ENCODE data around the gene FRAS1. TPM values are rescaled to one million over a fixed set of nuclear protein-coding genes. Genes with fewer than 3 reads are reported as not detected.

Gene FRAS1
- total and polyA plus RNA-seq, 2 donors (not counting 1 experiment from before 2014, with no cell fraction given), result 0.30 to 0.66 TPM

DNA sequence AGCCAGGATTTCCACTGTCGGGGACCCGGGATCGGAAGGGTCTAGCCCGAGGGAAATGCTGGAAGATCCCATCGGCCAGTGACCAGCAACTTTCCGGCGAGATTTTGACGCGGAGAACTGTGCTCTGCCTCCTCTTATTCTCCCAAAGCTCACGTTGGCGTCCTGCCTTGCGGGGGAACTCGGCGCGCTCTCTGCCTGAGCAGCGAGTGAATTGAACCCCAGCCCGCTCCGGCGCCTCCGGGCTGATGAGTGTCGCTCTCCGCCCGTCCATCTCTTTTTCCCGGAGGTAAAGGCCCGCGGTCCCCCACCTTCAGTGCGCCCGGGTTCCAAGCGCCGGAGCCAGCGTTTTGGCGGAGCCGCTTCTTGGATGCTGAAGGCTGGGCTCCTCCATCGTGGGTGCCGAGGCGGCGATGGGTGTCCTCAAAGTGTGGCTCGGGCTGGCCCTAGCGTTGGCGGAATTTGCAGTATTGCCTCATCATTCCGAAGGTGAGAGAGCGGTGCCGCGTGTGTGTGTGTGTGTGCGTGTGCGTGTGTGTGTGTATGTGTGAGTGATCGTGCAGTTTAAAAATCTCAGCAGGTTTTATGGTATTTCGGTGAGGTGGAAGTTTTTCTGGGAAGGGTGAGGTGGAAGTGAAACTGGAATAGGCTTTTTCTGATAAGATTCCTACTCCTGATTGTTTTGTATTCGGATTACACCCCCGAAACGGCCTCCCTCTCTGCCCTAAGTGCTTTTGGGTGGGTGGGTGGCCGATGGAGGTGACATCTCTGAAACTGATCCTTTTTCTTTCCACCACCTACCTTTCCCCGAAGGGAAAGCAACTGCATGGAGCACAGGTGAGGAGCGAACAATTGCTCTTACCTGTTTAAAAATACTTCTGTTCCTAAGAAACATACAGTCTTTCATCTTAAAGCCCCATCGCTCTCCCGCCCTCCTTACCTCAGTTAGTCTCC is 752 bp downstream of the FRAS1 start:
- H3K36me3 ChIP-seq (ENCODE audit: control insufficient read depth, insufficient read depth, low read length), result no peaks in the 10 kb centered on the region
- H3K9me3 ChIP-seq (ENCODE audit: control insufficient read depth, insufficient read depth, low read depth, low read length), result no peaks in the 10 kb centered on the region
- H3K27ac ChIP-seq (ENCODE audit: insufficient read depth, low read length), result no peak overlapping the region
- peak overlapping the region; percentile 55 to 63 (median 62) for H3K4me3 ChIP-seq (replicated peaks in 1 of 4; ENCODE audit: control extremely low read depth in 1 of 4, insufficient read depth in 1 of 4, low read depth in 3 of 4, low read length in 4 of 4)
- H3K4me1 ChIP-seq (ENCODE audit: control insufficient read depth, extremely low read depth, insufficient read depth, low read length), result peaks cover 3% of the 10 kb centered on the region
- peak; percentile 19 to 54 for DNase-seq (ENCODE audit: low read depth in 2 of 2)
- peak; percentile 8 for TF ChIP-seq EZH2 (IDR thresholded peaks at IDR 0.05; ENCODE audit: low read length, missing control alignments)
- TF ChIP-seq, protein P1, sequence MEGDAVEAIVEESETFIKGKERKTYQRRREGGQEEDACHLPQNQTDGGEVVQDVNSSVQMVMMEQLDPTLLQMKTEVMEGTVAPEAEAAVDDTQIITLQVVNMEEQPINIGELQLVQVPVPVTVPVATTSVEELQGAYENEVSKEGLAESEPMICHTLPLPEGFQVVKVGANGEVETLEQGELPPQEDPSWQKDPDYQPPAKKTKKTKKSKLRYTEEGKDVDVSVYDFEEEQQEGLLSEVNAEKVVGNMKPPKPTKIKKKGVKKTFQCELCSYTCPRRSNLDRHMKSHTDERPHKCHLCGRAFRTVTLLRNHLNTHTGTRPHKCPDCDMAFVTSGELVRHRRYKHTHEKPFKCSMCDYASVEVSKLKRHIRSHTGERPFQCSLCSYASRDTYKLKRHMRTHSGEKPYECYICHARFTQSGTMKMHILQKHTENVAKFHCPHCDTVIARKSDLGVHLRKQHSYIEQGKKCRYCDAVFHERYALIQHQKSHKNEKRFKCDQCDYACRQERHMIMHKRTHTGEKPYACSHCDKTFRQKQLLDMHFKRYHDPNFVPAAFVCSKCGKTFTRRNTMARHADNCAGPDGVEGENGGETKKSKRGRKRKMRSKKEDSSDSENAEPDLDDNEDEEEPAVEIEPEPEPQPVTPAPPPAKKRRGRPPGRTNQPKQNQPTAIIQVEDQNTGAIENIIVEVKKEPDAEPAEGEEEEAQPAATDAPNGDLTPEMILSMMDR (conservative IDR thresholded peaks at IDR 0.05 in 1 of 2, IDR thresholded peaks at IDR 0.05 in 1 of 2; ENCODE audit: low read depth in 1 of 2, low read length in 2 of 2), result no peak
- H3K79me2 ChIP-seq (ENCODE audit: control insufficient read depth, insufficient read depth, low read length), result no peaks in the 10 kb centered on the region
- peak overlapping the region; percentile 99 for H3K4me2 ChIP-seq (ENCODE audit: extremely low read depth, insufficient read depth, low read length)
- no peak overlapping the region for H3K9ac ChIP-seq (ENCODE audit: insufficient read depth, low read length)
- peak overlapping the region; percentile 82 for H2AFZ ChIP-seq (ENCODE audit: low read length)
- no peaks in the 10 kb centered on the region for H4K20me1 ChIP-seq (ENCODE audit: control insufficient read depth, extremely low read depth, insufficient read depth, low read length)
- peaks cover 29% of the 10 kb centered on the region for H3K27me3 ChIP-seq (ENCODE audit: control insufficient read depth, insufficient read depth, low read length)

DNA sequence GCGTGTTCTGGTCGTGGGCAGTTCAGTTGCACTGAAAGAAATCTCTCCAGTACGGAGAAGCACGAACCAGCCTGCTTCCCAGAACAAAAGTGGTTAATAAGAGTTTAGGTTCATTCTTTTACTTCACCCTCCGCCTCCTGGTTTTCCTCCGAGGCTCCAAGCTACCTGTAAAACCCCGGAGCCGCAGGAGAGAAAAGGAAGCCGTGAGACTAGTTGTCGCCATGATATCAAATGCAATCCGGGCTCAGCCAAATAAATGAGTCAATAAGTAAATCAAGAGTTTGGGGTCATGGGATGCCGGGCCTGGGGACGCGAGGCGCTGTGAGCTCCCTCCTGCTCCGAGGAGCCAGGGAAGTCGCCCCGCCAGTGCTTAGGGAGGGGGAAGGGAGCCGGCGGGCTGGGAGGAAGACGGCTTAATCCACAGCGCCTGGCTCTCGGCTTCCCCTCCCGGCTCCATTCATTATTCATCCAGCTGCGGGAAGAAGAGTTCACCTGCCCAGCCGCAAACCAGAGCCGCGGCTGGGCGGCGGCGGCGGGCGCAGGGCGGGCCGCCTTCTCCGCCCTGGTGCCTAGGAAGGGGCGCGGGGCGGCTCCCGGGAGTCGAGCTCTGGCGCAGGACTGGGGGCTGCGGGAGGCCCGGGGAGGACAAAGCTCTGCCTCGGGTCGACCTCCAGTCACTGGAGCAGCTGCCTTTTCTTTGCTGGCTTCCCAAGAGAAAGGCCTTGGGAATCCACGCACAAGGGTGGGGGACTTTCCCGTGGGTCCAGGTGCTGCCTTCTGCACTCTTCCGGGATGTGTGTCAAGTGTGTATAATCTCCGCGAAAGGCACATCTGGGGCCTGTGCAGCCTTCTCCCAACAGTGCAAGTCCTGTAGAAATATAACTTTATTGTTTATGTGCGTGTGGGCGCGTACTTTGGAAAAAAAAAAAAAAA is 1.7 kb downstream of the FRAS1 start:
- H3K4me3 ChIP-seq (replicated peaks in 1 of 4; ENCODE audit: control extremely low read depth in 1 of 4, insufficient read depth in 1 of 4, low read depth in 3 of 4, low read length in 4 of 4), result peak overlapping the region; percentile 55 to 63 (median 62)
- peak; percentile 17 to 45 for DNase-seq (ENCODE audit: low read depth in 2 of 2)
- H3K4me2 ChIP-seq (ENCODE audit: extremely low read depth, insufficient read depth, low read length), result peak overlapping the region; percentile 99
- H3K9ac ChIP-seq (ENCODE audit: insufficient read depth, low read length), result no peak overlapping the region
- H3K27ac ChIP-seq (ENCODE audit: insufficient read depth, low read length), result no peak overlapping the region
- no peaks in the 10 kb centered on the region for H3K9me3 ChIP-seq (ENCODE audit: control insufficient read depth, insufficient read depth, low read depth, low read length)
- peaks cover 3% of the 10 kb centered on the region for H3K4me1 ChIP-seq (ENCODE audit: control insufficient read depth, extremely low read depth, insufficient read depth, low read length)
- H3K27me3 ChIP-seq (ENCODE audit: control insufficient read depth, insufficient read depth, low read length), result peaks cover 29% of the 10 kb centered on the region
- H2AFZ ChIP-seq (ENCODE audit: low read length), result peak overlapping the region; percentile 68
- TF ChIP-seq, protein P1 (conservative IDR thresholded peaks at IDR 0.05 in 1 of 2, IDR thresholded peaks at IDR 0.05 in 1 of 2; ENCODE audit: low read depth in 1 of 2, low read length in 2 of 2), result no peak
- peak; percentile 14 for TF ChIP-seq EZH2 (IDR thresholded peaks at IDR 0.05; ENCODE audit: low read length, missing control alignments)
- no peaks in the 10 kb centered on the region for H3K79me2 ChIP-seq (ENCODE audit: control insufficient read depth, insufficient read depth, low read length)
- no peaks in the 10 kb centered on the region for H3K36me3 ChIP-seq (ENCODE audit: control insufficient read depth, insufficient read depth, low read length)
- no peaks in the 10 kb centered on the region for H4K20me1 ChIP-seq (ENCODE audit: control insufficient read depth, extremely low read depth, insufficient read depth, low read length)

DNA sequence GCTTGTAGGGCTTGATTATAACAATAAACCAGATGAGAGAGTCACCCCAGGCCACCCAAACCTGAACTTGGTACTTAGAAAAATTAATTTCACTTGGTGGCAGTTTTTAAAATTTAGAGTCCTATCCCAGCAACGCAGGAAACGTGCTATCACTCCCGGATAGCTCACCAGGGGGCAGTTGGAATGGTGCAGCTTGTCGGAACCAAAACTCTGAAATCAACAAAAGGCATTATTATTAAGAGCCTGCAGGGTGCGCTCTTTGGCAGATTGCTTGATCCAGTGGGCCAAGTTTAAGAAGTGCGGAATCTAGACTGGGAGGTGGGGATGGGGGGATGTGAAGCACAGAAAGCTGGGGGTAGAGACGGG is 2.4 kb downstream of the FRAS1 start:
- H3K36me3 ChIP-seq (ENCODE audit: control insufficient read depth, insufficient read depth, low read length), result no peaks in the 10 kb centered on the region
- no peak overlapping the region for H3K27ac ChIP-seq (ENCODE audit: insufficient read depth, low read length)
- no peak overlapping the region for H2AFZ ChIP-seq (ENCODE audit: low read length)
- no peak overlapping the region for H3K9ac ChIP-seq (ENCODE audit: insufficient read depth, low read length)
- H3K27me3 ChIP-seq (ENCODE audit: control insufficient read depth, insufficient read depth, low read length), result peaks cover 29% of the 10 kb centered on the region
- no peaks in the 10 kb centered on the region for H4K20me1 ChIP-seq (ENCODE audit: control insufficient read depth, extremely low read depth, insufficient read depth, low read length)
- peak; percentile 76 to 79 for DNase-seq (ENCODE audit: low read depth in 2 of 2)
- peaks cover 3% of the 10 kb centered on the region for H3K4me1 ChIP-seq (ENCODE audit: control insufficient read depth, extremely low read depth, insufficient read depth, low read length)
- H3K79me2 ChIP-seq (ENCODE audit: control insufficient read depth, insufficient read depth, low read length), result no peaks in the 10 kb centered on the region
- H3K4me2 ChIP-seq (ENCODE audit: extremely low read depth, insufficient read depth, low read length), result peak overlapping the region; percentile 99
- H3K4me3 ChIP-seq (replicated peaks in 1 of 4; ENCODE audit: control extremely low read depth in 1 of 4, insufficient read depth in 1 of 4, low read depth in 3 of 4, low read length in 4 of 4), result peak overlapping the region in 2 of 4 experiments; percentile 43 to 55
- no peak for TF ChIP-seq EZH2 (IDR thresholded peaks at IDR 0.05; ENCODE audit: low read length, missing control alignments)
- TF ChIP-seq, protein P1 (conservative IDR thresholded peaks at IDR 0.05 in 1 of 2, IDR thresholded peaks at IDR 0.05 in 1 of 2; ENCODE audit: low read depth in 1 of 2, low read length in 2 of 2), result peak; percentile 55 to 66
- H3K9me3 ChIP-seq (ENCODE audit: control insufficient read depth, insufficient read depth, low read depth, low read length), result no peaks in the 10 kb centered on the region

Data from fibroblast of lung (primary cell).